OCI-LY3 (cell line): ENCODE results near the gene C19orf25.
"Not testable (repeated sequence)": the region's sequence is repeated elsewhere in the genome, so short reads cannot be mapped to it uniquely, and the experiment has no call there.

ENCODE experiments used
- H2AFZ ChIP-seq: fragments of 200-600, 300-600 bp; shearing (Covaris generic); 2 replicates; pipeline ENCODE4 v1.6.0; 2014; ENCODE audit warnings: antibody characterized with exemption, low read depth, low read length
- H3K27ac ChIP-seq: fragments of 200-600, 300-600 bp; sonication (generic); 2 replicates; pipeline ENCODE4 v1.5.1; 2014; ENCODE audit warnings: mild to moderate bottlenecking, low read length, moderate library complexity, mixed read lengths
- H3K27me3 ChIP-seq: fragments of 200-600, 300-600 bp; sonication (generic); 2 replicates; pipeline ENCODE4 v1.6.1; 2014; ENCODE audit warnings: low read depth, low read length, mixed read lengths
- H3K36me3 ChIP-seq: fragments of 200-600, 300-600 bp; sonication (generic); replicated peaks from 2 replicates; pipeline ENCODE3; 2014; ENCODE audit warnings: low read depth, low read length, mixed read lengths
- H3K4me1 ChIP-seq: fragments of 300-600, 200-600 bp; sonication (generic); 2 replicates; pipeline ENCODE4 v1.6.1; 2014; ENCODE audit warnings: low read length, mixed read lengths
- H3K4me2 ChIP-seq: fragments of 200-600, 300-600 bp; sonication (generic); 2 replicates; pipeline ENCODE4 v1.6.1; 2014; ENCODE audit warnings: low read length, mixed read lengths
- H3K4me3 ChIP-seq: fragments of 300-600, 200-600 bp; sonication (generic); 2 replicates; pipeline ENCODE4 v1.5.1; 2014; ENCODE audit warnings: antibody characterized with exemption, mild to moderate bottlenecking, low read length, moderate library complexity
- H3K79me2 ChIP-seq: fragments of 300-600, 200-600 bp; shearing (Covaris generic); 2 replicates; pipeline ENCODE4 v1.6.1; 2014; ENCODE audit warnings: mild to moderate bottlenecking, low read length, mixed read lengths
- H3K9ac ChIP-seq: fragments of 300-600, 200-600 bp; shearing (Covaris generic); 2 replicates; pipeline ENCODE4 v1.6.0; 2014; ENCODE audit warnings: mild to moderate bottlenecking, low read length, moderate library complexity
- H3K9me3 ChIP-seq: fragments of 200-600, 300-600 bp; shearing (Covaris generic); 2 replicates; pipeline ENCODE4 v1.6.1; 2014; ENCODE audit warnings: low read length, mixed read lengths; ENCODE audit not compliant: insufficient read depth
- H4K20me1 ChIP-seq: fragments of 200-600, 300-600 bp; sonication (generic); 2 replicates; pipeline ENCODE4 v1.6.1; 2016; ENCODE audit warnings: low read length, mixed read lengths; ENCODE audit not compliant: insufficient read depth
- CTCF ChIP-seq: fragments of 200-600, 300-600 bp; sonication (generic); IDR thresholded peaks from 2 replicates; pipeline ENCODE4 v1.5.1; 2014; ENCODE audit warnings: antibody characterized with exemption, low read length, low read depth
- EZH2phosphoT487 ChIP-seq: fragments of 200-600 bp; shearing (Covaris generic); IDR thresholded peaks from 2 replicates; pipeline ENCODE4 v1.6.1; 2018; ENCODE audit warnings: antibody characterized with exemption, mixed run types, low read depth

C19orf25 gene

GRCh38 chr19:1501200-1501595, 22.2 kb upstream of the C19orf25 start:
- TF ChIP-seq EZH2phosphoT487, result no peak

GRCh38 chr19:1499231-1499630, 20.2 kb upstream of the C19orf25 start:
- H3K36me3 ChIP-seq, result not testable (repeated sequence)

More at GRCh38 chr19:1501200-1501595, 22.2 kb upstream of the C19orf25 start:
- Histone ChIP-seq H2AFZ (no peak overlapping the region), H3K27me3 (peaks cover 4% of the 10 kb centered on the region; the same call in 1 of the 2 replicates), H3K4me2 (no peak overlapping the region), H3K36me3 (no peaks in the 10 kb centered on the region), H4K20me1 (no peaks in the 10 kb centered on the region), H3K4me3 (no peak overlapping the region), H3K27ac (no peak overlapping the region), H3K79me2 (no peaks in the 10 kb centered on the region), H3K9me3 (no peaks in the 10 kb centered on the region), H3K9ac (no peak overlapping the region), H3K4me1 (no peaks in the 10 kb centered on the region)

GRCh38 chr19:1497578-1498235, 18.7 kb upstream of the C19orf25 start:
- Histone ChIP-seq H3K27ac (no peak overlapping the region), H3K36me3 (no peaks in the 10 kb centered on the region), H3K4me1 (no peaks in the 10 kb centered on the region), H3K9ac (no peak overlapping the region), H3K9me3 (no peaks in the 10 kb centered on the region), H3K79me2 (no peaks in the 10 kb centered on the region), H3K4me3 (no peak overlapping the region), H2AFZ (no peak overlapping the region), H4K20me1 (no peaks in the 10 kb centered on the region), H3K4me2 (no peak overlapping the region), H3K27me3 (no peaks in the 10 kb centered on the region)
- no peak for TF ChIP-seq EZH2phosphoT487
- TF ChIP-seq CTCF, result no peak

More at GRCh38 chr19:1499231-1499630, 20.2 kb upstream of the C19orf25 start:
- H3K4me3 ChIP-seq, H3K27ac ChIP-seq, H4K20me1 ChIP-seq, H3K4me2 ChIP-seq, H3K79me2 ChIP-seq, H3K9me3 ChIP-seq, H3K27me3 ChIP-seq, H2AFZ ChIP-seq, H3K4me1 ChIP-seq, H3K9ac ChIP-seq: not testable (repeated sequence)

GRCh38 chr19:1496714-1497577, 17.9 kb upstream of the C19orf25 start:
- H3K4me1 ChIP-seq, result no peaks in the 10 kb centered on the region
- no peak overlapping the region for H3K4me2 ChIP-seq
- H3K9ac ChIP-seq, result no peak overlapping the region
- no peak overlapping the region for H3K4me3 ChIP-seq
- no peaks in the 10 kb centered on the region for H4K20me1 ChIP-seq
- H2AFZ ChIP-seq, result no peak overlapping the region
- H3K27me3 ChIP-seq, result no peaks in the 10 kb centered on the region
- no peaks in the 10 kb centered on the region for H3K36me3 ChIP-seq
- TF ChIP-seq EZH2phosphoT487 (no peak), CTCF (no peak)
- H3K27ac ChIP-seq, result no peak overlapping the region
- H3K9me3 ChIP-seq, result no peaks in the 10 kb centered on the region
- no peaks in the 10 kb centered on the region for H3K79me2 ChIP-seq
